SK-N-SH treated with all-trans-retinoic acid at 6 μM for 48 hours (cell line): ENCODE results near the gene KCNG2.

Source experiments
- ARNTL ChIP-seq: fragments of 450-650 bp; formaldehyde crosslinking; IDR thresholded peaks from 2 replicates; pipeline ENCODE4 v1.5.0; 2020; ENCODE audit warnings: low read depth, mild to moderate bottlenecking, moderate library complexity, borderline replicate concordance
- ESRRG ChIP-seq: fragments of 250-450 bp; sonication (Bioruptor Pico); IDR thresholded peaks from 2 replicates; pipeline ENCODE4 v1.6.1; 2021; ENCODE audit warnings: mild to moderate bottlenecking
- OSR1 ChIP-seq: fragments of 250-450 bp; sonication (Bioruptor Pico); IDR thresholded peaks from 2 replicates; pipeline ENCODE4 v1.8.0; 2022; ENCODE audit warnings: moderate library complexity, mild to moderate bottlenecking, inconsistent platforms
- PATZ1 ChIP-seq: fragments of 250-450 bp; sonication (Bioruptor Pico); IDR thresholded peaks from 2 replicates; pipeline ENCODE4 v1.8.0; 2020; ENCODE audit warnings: mild to moderate bottlenecking, moderate library complexity, borderline replicate concordance
- RARB ChIP-seq: fragments of 250-450 bp; sonication (Bioruptor Pico); IDR thresholded peaks from 2 replicates; pipeline ENCODE4 v1.8.0; 2021; ENCODE audit warnings: mild to moderate bottlenecking, moderate library complexity
- TOX ChIP-seq: fragments of 250-450 bp; sonication (Bioruptor Pico); IDR thresholded peaks from 2 replicates; pipeline ENCODE4 v1.8.0; 2021; ENCODE audit warnings: mild to moderate bottlenecking, moderate library complexity, borderline replicate concordance
- TSHZ2 ChIP-seq: fragments of 250-450 bp; sonication (Bioruptor Pico); IDR thresholded peaks from 2 replicates; pipeline ENCODE4 v1.5.0; 2020; ENCODE audit warnings: mild to moderate bottlenecking, moderate library complexity
- ZFP3 ChIP-seq: fragments of 250-450 bp; sonication (Bioruptor Pico); IDR thresholded peaks from 2 replicates; pipeline ENCODE4 v1.5.0; 2020; ENCODE audit warnings: mild to moderate bottlenecking, moderate library complexity
- ZFP30 ChIP-seq: fragments of 450-650 bp; formaldehyde crosslinking; IDR thresholded peaks from 2 replicates; pipeline ENCODE4 v1.5.0; 2022; ENCODE audit warnings: mild to moderate bottlenecking, moderate library complexity
- TF ChIP-seq, protein P1 (sequence below): fragments of 250-450 bp; sonication (Bioruptor Pico); IDR thresholded peaks from 2 replicates; pipeline ENCODE4 v1.5.1; 2020; ENCODE audit warnings: low read depth, mild to moderate bottlenecking, moderate library complexity
- TF ChIP-seq, protein P2 (sequence below): fragments of 250-450 bp; sonication (Bioruptor Pico); IDR thresholded peaks from 2 replicates; pipeline ENCODE4 v1.5.1; 2021; ENCODE audit warnings: mild to moderate bottlenecking, moderate library complexity

DNA sequence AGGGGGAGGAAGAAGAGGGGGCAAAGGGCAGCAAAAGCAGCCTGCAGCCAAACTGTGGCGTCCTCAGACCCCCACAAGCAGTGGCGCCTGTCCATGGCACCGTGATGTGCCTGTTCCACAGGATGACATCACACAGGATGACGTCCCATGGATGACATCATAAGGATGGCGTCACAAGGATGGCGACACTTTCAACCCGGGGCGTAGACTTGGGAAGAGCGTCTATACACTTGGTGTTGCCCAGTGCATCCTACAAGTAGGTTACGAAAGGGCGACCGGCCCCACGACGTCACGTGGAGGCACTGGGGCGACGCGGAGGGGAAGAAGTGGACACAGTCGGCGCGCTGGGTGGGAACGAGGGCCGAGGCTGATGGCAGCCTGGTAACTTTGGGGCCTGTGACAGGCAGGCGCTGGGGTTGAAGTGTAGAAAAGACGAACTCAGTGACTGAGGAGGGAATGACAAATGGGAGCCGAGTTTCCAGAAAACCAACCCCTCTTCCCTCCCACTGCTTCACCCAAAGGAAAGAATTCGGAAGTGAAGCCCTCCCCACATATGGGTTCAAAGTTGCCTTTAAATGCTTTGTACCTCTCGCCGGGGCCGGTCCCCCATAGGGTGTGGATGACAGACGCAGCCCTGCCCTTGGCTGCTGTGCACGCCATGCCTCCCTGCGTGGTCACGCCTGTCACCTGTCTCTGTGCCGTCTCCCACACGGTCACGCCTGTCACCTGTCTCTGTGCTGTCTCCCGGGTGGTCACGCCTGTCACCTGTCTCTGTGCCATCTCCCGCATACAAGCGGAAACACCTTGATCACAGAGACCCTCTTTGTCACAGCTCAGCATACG, 13.4 kb upstream of the KCNG2 start:
- TF ChIP-seq ZFP30 (CRISPR knock-in tag) = no peak
- TF ChIP-seq ZFP3 (CRISPR knock-in tag) = no peak
- TF ChIP-seq ESRRG = no peak
- no peak for TF ChIP-seq PATZ1 (CRISPR knock-in tag)
- TF ChIP-seq TSHZ2 (CRISPR knock-in tag) = no peak
- TF ChIP-seq ARNTL (CRISPR knock-in tag) = no peak
- no peak for TF ChIP-seq OSR1 (CRISPR knock-in tag)
- TF ChIP-seq, protein P1, sequence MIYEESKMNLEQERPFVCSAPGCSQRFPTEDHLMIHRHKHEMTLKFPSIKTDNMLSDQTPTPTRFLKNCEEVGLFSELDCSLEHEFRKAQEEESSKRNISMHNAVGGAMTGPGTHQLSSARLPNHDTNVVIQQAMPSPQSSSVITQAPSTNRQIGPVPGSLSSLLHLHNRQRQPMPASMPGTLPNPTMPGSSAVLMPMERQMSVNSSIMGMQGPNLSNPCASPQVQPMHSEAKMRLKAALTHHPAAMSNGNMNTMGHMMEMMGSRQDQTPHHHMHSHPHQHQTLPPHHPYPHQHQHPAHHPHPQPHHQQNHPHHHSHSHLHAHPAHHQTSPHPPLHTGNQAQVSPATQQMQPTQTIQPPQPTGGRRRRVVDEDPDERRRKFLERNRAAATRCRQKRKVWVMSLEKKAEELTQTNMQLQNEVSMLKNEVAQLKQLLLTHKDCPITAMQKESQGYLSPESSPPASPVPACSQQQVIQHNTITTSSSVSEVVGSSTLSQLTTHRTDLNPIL (CRISPR knock-in tag) = no peak
- no peak for TF ChIP-seq TOX (CRISPR knock-in tag)
- no peak for TF ChIP-seq RARB (CRISPR knock-in tag)
- TF ChIP-seq, protein P2, sequence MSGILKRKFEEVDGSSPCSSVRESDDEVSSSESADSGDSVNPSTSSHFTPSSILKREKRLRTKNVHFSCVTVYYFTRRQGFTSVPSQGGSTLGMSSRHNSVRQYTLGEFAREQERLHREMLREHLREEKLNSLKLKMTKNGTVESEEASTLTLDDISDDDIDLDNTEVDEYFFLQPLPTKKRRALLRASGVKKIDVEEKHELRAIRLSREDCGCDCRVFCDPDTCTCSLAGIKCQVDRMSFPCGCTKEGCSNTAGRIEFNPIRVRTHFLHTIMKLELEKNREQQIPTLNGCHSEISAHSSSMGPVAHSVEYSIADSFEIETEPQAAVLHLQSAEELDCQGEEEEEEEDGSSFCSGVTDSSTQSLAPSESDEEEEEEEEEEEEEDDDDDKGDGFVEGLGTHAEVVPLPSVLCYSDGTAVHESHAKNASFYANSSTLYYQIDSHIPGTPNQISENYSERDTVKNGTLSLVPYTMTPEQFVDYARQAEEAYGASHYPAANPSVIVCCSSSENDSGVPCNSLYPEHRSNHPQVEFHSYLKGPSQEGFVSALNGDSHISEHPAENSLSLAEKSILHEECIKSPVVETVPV = no peak
